Hematopoietic multipotent progenitor cell (in vitro differentiated cells): Measurements from ENCODE around the gene DYNC2LI1. TPM values are rescaled to one million over a fixed set of nuclear protein-coding genes. Genes with fewer than 3 reads are reported as not detected.
"Not testable (repeated sequence)": the region's sequence is repeated elsewhere in the genome, so short reads cannot be mapped to it uniquely, and the experiment has no call there.

Experiments
- DNase-seq, 3 donors: peaks; one replicate each; pipeline ENCODE4 v3.0.0-alpha.2; 2011 to 2015; ENCODE audit warnings: low read depth in 2 of 3, low spot score in 2 of 3
- total RNA-seq: library from RNA; depleted of rRNA; stranded (reverse); fragments of >200 nt; gene quantifications from one replicate; pipeline ENCODE4 v1.2.3, GENCODE V29; 2012

The DYNC2LI1 gene
- 4.6 TPM for total RNA-seq

DNA sequence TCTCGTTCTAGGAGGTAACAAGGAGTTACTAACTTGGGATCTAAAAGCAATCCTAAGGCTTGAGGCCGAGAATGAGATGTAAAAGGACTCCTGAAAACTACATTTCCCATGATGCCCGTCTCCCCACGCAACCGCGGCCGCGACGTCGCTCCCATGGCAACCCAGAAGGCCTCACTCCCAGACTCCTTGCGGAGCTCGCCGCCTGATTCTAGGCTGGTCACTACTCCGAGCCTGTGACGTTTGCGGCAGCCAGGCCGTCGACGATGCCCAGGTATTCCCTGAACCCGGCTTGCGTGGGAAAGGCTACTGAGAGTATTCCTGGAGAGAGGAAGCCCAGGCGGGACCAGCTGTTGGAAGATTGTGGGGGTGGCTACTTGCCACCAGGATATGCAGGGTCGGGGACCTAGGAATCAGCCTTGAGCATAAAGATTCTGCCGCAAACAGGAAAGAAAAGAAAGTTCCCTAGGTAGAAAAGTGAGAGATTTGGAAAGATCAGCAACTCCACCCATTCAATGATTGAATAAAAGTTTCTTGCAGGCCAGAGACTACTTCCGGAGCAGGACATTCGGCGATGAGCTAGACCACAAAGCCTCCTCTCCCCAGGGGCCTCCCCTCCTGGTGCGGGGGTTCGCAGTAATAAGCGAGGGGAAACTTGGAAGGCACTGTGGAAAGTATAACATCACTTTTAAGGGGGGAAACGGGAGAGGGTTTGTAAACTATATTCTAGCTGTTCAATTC, at the start of gene DYNC2LI1:
Gene DYNC2LI1, plus strand, starts transcription at position 164 of the 738 bp plus-strand sequence. Its CDS starts 100 bp downstream, at position 264.
- peak; percentile 36 to 86 (median 79) for DNase-seq

DNA sequence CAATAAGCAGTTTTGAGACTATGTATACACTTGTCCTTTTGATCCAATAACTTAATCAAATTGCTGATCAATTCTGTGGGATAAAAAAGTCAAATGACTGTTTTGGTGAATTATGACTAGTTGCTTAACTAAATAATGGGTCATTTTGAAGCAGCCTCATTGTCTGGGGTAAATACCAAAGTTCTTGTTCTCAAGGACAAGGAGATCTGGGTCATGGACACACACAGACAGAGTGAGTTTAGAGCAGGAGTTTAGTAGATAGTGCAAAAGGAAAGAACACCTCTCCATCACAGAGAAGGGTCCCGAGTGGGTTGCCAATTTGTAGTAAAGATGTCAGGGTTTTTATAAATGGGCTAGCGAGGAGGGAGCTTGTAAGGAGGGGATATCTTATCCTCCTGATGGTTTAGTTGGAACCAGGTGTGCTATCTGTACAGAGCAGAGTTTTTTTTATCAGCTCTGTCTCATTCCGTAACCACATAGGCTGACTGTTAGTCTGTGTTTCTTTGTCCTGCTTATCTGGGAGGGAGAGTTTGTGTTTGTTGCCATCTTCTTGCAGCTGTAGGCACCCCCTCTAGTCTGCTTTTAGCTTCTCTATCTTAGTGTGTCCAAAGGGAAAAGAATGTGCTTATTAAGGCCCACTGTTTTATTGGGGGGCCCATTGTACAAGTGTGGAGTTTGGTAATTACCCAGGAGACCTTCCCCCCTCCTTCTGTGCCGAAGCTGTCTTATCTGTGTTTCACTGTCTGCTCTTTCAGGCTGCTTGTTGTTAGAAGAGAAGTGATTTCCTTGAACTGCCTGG, 48.9 kb upstream of the DYNC2LI1 start:
- DNase-seq, result peak in 2 of 3 donors; percentile 7 to 21

DNA sequence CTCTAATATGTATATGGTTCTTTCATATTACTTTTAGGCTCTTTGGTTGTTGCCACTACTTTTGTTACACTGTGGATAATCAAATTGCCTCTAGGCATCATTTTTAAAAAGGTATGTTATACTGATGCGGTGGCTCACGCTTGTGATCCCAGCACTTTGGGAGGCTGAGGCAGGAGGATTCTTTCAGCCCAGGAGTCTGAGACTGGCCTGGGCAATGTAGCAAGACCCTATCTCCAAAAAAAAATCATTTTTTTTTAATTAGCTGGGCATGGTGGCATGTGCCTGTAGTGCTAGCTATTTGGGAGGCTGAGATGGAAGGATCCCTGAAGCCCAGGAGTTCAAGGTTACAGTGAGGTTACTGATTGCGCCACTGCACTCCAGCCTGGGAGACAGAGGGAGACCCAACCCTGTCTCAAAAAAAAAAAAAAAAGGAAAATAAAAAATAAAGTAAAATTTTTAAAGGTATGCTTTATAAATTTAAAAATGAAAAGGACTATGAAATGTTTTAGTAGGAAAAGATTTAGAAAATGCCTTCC, 48.1 kb upstream of the DYNC2LI1 start:
- no peak for DNase-seq

DNA sequence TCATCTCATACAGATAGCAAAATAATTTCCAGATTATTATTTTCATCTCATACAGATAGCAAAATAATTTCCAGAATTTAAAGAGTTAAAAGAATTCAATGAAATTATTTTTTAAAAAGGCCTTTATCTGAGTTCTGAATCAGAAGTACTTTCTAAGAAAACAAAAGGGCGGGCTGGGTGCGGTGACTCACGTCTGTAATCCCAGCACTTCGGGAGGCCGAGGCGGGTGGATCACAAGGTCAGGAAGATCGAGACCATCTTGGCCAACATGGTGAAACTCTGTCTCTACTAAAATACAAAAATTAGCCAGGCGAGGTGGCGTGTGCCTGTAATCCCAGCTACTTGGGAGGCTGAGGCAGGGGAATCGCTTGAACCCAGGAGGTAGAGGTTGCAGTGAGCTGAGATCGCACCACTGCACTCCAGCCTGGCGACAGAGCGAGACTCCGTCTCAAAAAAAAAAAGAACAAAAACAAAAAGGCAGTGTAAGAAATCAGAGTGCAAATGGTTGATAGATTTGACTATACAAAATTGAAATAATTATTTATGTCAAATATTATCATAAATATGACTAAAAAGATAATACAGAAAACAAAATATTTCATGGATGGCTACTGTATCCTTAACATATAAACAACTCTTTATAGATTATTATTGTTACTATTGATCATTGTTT, 46.7 kb upstream of the DYNC2LI1 start:
- DNase-seq, result not testable (repeated sequence)

DNA sequence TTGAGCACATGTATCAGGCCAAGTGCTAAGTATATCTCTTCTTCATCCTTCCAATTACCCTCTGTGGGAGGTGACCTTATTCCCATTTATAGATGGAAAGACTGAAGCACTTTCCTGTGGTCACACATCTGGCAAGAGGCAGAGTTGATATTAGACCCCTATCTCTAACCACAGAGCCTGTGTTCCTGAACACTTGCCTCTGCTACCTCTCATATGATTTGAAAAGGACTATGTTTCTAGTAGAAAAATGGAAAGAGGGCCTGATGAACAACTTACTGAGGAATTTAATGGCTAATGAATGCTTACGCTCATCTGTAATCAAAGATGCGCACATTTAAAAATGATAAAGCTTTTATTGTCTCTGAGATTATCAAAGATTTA, 46.2 kb upstream of the DYNC2LI1 start:
- DNase-seq, result no peak

DNA sequence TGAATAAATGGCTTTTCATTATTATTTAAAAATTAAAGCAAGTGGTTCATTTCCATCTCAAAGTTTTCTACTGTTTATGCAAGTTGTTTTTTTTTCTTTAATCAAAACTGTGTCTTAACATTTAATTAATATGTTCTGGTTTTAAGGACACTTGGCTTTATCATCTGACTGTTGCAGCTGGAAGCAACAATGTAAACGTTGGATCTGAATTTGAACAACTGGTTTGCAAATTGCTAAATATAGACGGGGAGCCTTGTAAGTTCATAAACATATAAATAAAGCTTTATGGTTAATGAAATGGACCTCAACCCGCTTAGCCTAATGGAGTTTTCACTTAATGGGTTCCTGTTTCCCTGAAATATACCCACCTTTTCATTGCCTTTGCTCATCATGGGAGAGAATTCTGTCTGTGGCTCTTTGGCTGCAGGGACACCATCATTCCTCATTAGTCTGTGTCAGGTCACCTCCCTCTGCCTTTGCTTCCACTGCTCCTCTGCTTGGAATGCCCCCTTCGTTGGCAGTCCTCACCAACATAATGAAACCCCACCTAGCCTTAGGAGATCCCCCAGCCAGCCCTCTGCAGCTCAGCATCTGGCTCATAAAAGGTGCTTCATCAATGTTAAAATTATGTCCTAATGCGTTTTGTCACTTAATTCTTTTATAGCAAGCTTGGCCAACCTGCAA, 44.2 kb upstream of the DYNC2LI1 start:
- no peak for DNase-seq

DNA sequence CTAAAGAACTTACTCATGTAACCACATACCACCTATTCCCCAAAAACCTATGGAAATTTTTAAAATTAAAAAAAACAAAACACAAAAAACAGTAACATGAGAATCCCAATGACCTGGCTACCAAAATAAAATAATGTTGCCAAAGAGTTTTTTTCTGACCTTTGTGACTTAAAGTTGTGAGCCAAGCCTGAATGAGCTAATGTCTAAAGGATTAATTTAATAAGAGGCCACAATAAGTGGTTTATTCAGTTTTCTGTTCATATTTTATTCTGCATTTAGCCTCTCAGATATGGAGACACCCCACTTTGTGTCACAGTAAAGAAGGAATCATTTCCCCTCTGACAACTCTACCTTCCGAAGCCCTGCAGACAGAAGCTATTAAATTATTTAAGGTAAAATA, 42.6 kb upstream of the DYNC2LI1 start:
- no peak for DNase-seq

DNA sequence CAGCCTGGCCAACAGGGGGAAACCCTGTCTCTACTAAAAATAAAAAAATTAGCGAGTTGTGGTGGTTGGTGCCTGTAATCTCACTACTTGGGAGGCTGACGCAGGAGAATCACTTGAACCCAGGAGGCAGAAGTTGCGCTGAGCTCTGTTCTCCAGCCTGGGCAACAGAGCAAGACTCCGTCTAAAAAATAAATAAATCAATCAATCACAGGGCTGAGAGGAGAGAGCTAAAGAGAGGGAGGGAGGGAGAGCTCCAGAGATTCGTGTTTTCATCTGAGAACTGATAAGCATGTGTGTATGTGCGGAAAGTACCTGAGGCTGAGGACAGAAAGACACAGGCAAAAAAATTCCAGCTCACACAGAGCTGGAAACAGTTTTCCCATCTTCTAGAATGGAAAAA, 37.2 kb upstream of the DYNC2LI1 start:
- no peak for DNase-seq

DNA sequence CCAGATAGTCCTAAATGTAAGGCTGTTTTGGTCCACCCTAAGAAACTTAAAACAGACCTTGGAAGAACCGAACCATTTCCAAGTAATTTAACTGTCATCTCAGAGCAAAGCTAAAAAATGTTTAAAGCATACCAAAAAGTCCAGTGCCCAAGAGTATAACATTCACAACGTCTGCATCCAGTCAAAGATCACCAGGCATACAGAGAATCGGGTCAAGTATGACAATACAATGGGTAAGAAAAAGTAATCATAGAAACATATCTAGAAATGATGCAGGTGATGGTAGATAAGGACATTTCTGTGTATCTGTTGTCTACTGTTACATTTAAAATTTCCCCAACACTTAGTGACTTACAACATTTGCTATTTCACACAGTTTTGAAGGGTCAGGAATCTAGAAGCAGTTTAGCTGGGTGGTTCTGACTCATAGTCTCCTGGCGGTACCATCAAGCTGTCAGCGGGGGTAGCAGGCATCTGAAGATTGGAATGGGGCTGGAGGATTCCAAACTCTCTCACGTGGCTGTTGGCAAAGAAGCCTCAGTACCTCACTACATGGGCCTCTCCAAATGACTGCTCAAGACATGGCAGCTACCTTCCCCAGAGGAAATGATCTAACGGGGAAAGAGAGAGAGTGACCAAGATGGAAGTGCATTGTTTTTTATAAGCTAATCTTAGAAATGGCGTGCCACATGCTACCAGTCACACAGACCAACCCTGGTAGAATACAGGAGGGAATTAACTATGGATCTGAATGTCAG, 36.6 kb upstream of the DYNC2LI1 start:
- DNase-seq, result no peak

DNA sequence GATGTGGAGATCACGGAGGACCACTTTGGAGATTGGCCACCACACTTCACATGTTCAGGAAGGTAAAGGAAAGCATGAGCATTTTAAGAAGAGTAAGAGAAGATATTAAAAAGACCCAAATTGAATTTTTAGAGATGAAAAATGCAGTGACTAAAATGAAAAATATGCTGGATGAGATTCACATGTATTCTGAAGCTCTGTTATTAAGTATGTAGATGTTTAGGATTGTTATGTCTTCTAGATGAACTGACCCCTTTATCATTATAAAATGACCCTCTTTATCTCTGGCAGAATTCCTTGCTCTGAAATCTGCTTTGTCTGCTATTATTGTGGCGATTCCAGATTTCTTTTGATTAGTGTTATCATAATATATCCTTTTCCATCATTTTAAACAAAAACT, 36.0 kb upstream of the DYNC2LI1 start:
- no peak for DNase-seq

DNA sequence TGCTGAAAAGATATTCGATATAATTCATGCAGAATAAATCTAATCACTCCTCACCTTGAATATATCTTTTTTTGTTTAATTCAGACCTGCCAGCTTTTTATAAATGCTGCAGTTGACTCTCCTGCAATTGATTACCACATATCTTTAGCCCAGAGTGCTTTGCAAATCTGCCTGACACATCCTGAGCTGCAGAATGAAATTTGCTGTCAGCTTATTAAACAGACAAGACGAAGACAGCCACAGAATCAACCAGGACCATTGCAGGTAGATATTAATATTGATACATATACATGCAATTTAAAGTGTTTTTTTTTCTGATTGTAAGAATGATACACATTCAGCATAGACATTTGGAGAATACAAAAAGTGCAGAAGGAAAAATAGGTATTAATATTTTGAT, 35.6 kb upstream of the DYNC2LI1 start:
- no peak for DNase-seq

DNA sequence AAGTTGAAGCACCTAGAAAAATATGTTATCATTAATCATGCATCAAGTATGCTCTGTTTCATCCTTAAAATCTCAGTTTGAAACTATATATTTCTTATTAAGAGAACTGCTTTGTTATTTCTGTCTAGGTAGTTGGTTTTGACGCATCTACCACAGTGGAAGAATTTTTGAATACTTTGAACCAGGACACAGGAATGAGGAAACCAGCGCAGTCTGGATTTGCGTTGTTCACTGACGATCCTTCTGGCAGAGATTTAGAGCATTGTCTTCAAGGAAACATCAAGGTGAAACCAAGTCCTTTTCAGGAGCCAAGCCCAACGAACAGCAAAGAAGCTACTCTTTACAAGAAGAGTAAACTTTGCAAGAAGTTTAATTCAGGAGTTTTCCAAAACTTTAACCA, 30.1 kb upstream of the DYNC2LI1 start:
- no peak for DNase-seq

DNA sequence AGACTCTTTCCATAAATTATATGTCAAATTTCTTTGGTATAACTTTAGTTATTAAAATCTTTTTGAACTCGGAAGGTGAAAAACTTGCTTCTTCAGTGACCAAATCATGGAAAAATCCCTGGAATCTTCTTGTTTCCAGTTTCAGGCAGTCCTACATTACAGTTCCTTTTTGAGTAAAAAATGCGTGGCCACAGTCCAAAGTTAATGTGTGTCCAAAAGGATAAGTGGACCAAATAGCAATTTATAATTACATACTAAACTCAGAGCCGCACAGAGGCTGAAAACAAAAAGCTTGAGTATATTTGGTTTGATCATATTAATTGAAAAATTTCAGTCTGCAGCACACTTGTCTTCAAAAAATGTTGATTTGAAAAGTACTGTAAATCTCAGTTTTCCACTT, 28.4 kb upstream of the DYNC2LI1 start:
- no peak for DNase-seq

DNA sequence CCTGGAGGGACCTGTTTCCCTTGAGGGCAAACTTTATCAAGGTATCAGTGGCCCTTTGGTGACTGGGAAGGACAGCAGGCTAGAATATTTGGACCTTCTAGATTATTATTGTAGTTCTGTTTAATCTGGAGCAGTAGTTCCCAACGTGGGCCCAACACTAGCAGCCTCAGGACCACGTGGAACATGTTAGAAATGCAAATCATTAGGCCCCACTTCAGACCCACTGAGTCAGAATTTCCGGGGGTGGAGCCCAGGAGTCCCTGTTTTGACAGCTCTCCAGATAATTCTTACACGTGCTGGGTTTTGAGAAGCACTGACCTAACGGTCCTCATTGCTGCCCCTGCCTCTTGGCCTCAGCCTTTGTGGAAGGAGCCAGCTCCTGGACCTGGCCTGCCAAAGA, 25.5 kb upstream of the DYNC2LI1 start:
- DNase-seq, result no peak

DNA sequence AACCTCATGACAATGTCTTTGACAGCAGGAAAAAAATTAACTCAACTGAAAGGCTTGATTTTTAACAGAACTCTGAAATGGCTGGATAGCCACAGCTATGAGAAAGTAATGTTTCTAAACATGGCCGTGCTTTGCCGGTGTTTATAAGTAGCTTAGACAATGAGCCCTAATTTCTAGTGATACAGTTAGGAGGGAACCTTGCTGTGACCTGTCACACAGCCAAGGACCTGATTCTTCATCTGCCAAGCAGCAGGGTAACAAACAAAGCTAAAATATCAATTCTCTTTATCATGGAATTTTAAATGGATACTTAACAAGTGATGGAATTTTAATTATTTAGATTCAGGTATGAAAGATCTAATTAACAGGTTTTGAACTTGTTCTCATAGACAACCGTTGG, 24.3 kb upstream of the DYNC2LI1 start:
- no peak for DNase-seq

DNA sequence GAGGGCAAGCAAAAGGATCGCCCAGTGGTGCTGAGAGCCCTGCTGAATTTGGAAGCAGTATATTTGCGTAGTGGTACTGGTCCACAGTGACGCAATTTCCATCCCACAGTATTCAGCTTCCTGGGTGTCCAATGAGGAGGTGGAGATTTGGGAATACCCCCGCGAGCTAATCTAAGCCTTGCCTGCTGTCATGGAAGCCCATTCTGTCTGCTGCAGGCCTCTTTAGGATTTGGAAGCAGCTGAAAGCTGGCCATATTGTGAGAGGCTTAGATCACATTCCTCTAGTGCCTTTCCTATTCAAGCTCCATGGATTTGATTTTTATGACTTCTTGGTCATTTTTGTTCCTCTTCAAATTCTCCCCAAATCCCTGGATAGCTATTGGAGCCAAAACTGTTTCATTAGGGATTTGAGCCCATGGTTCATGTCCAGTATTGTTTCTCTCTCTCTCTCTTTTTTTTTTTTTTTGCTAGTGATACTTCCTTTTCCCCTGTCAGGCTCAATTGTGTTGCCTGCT, 22.3 kb upstream of the DYNC2LI1 start:
- DNase-seq, result no peak

DNA sequence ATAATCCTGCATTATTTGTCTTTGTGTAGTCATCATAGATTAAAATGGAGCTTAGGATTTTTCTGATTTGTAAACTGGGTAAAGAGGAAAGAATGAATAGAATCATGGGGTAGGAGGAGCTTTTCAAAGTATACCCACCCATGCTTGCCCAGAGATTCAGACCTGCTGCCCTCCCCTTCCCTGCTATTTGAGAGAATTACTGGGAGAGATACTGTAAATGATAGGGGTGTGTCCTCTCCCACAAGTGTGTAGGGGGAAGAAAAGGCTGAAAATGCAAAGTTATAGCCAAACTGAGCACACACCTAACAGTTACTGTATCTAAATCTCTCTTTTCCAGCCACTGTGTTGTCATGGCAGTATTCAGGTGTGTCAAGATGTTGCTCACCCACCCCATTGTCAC, 21.5 kb upstream of the DYNC2LI1 start:
- DNase-seq, result no peak

DNA sequence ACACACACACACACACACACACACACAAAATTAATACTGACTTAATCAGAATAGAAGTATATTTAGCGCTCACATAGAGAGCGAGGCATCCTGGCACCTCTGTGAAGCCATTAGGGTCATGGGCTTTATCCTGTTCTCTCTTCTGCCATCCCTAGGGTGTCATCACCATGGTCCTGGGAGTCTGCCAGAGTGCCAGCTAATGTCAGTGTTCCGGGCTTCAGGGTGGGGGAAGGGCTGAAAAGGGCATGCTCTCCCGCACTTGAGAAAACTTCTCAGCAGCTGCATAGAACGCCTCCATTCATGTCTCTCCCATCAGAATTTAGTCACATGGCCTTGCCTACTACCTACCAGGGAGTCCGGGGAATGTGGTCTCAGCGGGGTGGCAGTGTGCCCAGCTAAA, 19.7 kb upstream of the DYNC2LI1 start:
- DNase-seq, result no peak

DNA sequence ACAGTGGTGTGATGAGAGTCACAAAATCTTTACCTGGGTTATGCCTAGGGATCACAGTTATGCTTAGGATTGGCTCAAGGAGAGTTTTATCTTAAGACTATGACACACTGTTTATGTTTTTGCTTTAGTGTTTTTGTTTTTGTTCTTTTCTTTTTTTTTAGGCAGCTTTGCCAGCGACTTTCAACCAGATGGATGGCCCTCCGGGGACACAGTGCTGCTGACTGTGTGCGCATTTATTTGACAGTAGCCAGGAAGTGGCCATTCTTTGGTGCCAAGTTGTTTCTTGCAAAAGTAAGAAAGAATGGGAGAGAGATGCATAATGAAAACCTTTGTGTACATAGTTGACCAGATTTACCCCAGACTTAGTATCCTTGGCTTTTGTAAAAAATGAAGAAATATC, 15.1 kb upstream of the DYNC2LI1 start:
- DNase-seq, result no peak

DNA sequence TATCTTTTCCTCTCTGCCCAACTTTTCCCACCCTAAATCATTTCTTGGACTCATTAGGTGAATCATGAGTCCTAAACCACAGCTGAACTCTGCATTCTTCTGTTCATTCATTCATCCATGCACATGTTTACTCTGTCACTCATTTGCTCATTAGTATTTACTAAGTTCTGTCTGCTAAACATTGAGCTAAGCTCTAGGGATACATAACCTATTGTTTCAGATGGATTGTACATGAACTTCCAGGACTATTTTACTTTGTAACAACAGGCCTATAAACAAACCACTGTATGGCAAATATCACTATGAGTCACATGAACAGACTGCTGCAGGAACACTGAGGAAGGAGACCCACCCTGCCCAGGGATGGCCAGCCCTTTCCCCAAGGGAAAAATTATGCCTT, 14.6 kb upstream of the DYNC2LI1 start:
- no peak for DNase-seq
